Measurements from ENCODE around the gene PIGQ.

Gene PIGQ

GRCh38 chr16:535446-536405 is 34.0 kb upstream of the PIGQ start:
- H3K4me3 ChIP-seq (ENCODE audit: low read depth, low read length): no peak overlapping the region

DNA sequence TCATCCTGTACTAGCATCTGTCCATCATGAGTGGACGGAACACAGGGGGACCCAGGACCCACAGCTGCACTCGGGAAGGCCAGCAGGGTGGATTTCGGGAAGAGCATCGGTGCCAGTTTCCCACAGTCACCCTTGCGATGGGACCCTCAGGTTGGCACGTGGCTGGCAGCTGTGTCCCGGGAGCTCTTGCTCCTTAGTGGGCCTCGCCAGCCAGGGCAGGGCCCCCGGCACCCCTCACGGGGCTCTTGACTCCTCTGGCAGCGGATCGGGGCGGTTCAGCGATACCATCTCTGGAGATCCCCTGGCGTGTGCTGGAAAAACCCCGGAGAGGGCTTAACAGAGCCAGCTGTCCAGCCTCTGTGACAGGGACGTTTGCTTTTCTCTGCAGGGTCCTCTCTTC is 33.0 kb upstream of the PIGQ start:
- peaks cover 5% of the 10 kb centered on the region; the same call in 1 of the 2 replicates for H3K4me1 ChIP-seq (ENCODE audit: control insufficient read depth, insufficient read depth, low read length)
- no peak overlapping the region for H3K9ac ChIP-seq (ENCODE audit: low read length)
- H3K4me3 ChIP-seq (ENCODE audit: low read depth, low read length): no peak overlapping the region
- H3K27me3 ChIP-seq (ENCODE audit: control insufficient read depth, insufficient read depth, low read length): no peaks in the 10 kb centered on the region
- peaks cover 17% of the 10 kb centered on the region for H3K36me3 ChIP-seq (ENCODE audit: control insufficient read depth, insufficient read depth, low read length)
- H3K27ac ChIP-seq (ENCODE audit: low read depth, low read length): no peak overlapping the region
- no peaks in the 10 kb centered on the region for H3K9me3 ChIP-seq (ENCODE audit: control insufficient read depth, insufficient read depth, low read depth, low read length)

More at GRCh38 chr16:535446-536405, 34.0 kb upstream of the PIGQ start:
- Histone ChIP-seq H3K27me3 (ENCODE audit: control insufficient read depth, insufficient read depth, low read length) (no peaks in the 10 kb centered on the region), H3K27ac (ENCODE audit: low read depth, low read length) (0 out of 2 replicates have a peak overlapping the region, but pooled peaks have one; percentile 30), H3K9me3 (ENCODE audit: control insufficient read depth, insufficient read depth, low read depth, low read length) (no peaks in the 10 kb centered on the region), H3K36me3 (ENCODE audit: control insufficient read depth, insufficient read depth, low read length) (peaks cover 14% of the 10 kb centered on the region), H3K4me1 (ENCODE audit: control insufficient read depth, insufficient read depth, low read length) (peaks cover 5% of the 10 kb centered on the region; the same call in 1 of the 2 replicates), H3K9ac (ENCODE audit: low read length) (no peak overlapping the region)

DNA sequence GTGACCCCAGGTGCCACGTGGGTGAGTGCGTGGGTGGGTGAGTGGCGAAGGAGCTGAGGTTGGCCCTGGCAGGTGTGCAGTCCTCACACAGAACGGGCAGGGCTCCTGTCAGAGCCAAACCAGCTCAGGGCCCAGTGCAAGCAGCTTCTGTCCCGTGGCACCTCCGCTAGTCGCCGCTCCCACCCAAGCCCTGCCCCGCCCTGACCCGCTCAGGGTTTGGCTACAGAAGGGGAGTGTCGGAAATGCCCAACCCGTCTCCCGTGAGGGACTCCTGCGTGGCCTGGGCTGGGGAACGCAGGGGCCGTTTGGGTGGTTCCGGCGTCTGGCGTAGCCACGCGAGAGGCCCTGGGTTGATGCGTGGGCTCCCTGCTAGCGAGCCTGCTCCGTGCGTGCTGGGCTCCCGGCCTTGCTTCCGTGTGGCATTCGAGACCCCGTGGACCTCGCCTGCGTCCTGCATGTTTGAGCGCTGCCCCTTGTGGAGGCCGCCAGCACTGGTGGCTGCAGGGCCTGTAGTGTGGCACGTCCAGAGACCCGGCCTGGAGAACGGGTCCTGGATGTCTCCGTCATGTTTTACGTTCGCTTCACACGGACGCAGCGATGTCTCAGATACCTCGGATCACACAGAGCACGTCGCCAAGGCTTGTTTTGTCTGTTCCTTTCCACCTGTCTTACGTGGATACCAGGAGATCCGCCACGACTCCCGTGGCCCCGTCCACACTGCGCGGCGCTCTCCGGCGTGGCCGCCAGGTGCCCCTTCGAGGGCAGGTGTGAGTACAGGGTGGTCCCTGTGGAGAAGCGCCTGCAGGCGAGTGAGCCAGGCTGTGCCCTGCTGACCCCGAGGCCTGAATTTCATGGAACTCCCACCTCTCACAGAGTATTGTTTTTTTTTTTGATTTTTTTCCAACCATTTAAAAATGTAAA is 32.1 kb upstream of the PIGQ start:
- Histone ChIP-seq H3K4me3 (ENCODE audit: low read depth, low read length) (no peak overlapping the region), H3K27ac (ENCODE audit: low read depth, low read length) (no peak overlapping the region), H3K27me3 (ENCODE audit: control insufficient read depth, insufficient read depth, low read length) (no peaks in the 10 kb centered on the region), H3K4me1 (ENCODE audit: control insufficient read depth, insufficient read depth, low read length) (peaks cover 5% of the 10 kb centered on the region; the same call in 1 of the 2 replicates), H3K36me3 (ENCODE audit: control insufficient read depth, insufficient read depth, low read length) (peaks cover 17% of the 10 kb centered on the region), H3K9me3 (ENCODE audit: control insufficient read depth, insufficient read depth, low read depth, low read length) (no peaks in the 10 kb centered on the region), H3K9ac (ENCODE audit: low read length) (no peak overlapping the region)

DNA sequence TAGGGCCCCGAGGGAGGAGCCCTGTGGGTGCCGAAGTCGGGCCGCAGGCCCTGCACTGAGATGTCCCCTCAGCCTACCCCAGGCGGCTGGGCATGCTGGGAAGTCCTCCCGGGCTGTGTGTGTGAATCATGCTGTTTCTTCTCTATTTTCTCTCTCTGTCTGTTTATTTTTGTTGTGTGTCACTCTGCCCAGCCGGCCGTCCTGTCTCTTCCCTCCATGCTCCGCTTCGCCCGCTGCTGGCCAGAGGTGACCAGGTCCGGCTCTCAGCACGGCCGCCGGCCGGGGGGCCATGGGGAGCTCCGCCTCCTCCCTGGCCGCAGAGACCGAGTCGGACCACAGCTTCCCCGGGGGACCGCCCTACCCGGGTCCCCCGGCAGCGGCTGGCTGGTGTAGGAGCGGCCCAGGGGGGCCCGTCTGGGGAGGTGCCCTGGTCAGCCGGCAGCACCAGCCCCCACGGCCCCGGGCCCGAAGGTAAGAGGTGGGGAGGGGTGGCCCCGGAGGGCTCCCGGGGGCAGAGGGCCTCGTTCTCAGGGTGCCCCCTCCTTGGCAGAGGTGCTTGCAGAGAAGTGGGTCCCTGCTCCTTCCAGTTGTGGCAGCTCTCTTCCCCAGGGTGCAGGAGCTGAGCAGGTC is 29.8 kb upstream of the PIGQ start:
- H3K4me1 ChIP-seq (ENCODE audit: control insufficient read depth, insufficient read depth, low read length): no peaks in the 10 kb centered on the region
- H3K27ac ChIP-seq (ENCODE audit: low read depth, low read length): peak overlapping the region; percentile 11; the same call in 1 of the 2 replicates
- no peaks in the 10 kb centered on the region for H3K27me3 ChIP-seq (ENCODE audit: control insufficient read depth, insufficient read depth, low read length)
- H3K9ac ChIP-seq (ENCODE audit: low read length): no peak overlapping the region
- no peak overlapping the region for H3K4me3 ChIP-seq (ENCODE audit: low read depth, low read length)
- H3K36me3 ChIP-seq (ENCODE audit: control insufficient read depth, insufficient read depth, low read length): peaks cover 17% of the 10 kb centered on the region
- no peaks in the 10 kb centered on the region for H3K9me3 ChIP-seq (ENCODE audit: control insufficient read depth, insufficient read depth, low read depth, low read length)

- H3K27ac ChIP-seq (ENCODE audit: low read depth, low read length): no peak overlapping the region
- H3K9ac ChIP-seq (ENCODE audit: low read length): no peak overlapping the region
Observed at GRCh38 chr16:540645-541340, 29.0 kb upstream of the PIGQ start.

DNA sequence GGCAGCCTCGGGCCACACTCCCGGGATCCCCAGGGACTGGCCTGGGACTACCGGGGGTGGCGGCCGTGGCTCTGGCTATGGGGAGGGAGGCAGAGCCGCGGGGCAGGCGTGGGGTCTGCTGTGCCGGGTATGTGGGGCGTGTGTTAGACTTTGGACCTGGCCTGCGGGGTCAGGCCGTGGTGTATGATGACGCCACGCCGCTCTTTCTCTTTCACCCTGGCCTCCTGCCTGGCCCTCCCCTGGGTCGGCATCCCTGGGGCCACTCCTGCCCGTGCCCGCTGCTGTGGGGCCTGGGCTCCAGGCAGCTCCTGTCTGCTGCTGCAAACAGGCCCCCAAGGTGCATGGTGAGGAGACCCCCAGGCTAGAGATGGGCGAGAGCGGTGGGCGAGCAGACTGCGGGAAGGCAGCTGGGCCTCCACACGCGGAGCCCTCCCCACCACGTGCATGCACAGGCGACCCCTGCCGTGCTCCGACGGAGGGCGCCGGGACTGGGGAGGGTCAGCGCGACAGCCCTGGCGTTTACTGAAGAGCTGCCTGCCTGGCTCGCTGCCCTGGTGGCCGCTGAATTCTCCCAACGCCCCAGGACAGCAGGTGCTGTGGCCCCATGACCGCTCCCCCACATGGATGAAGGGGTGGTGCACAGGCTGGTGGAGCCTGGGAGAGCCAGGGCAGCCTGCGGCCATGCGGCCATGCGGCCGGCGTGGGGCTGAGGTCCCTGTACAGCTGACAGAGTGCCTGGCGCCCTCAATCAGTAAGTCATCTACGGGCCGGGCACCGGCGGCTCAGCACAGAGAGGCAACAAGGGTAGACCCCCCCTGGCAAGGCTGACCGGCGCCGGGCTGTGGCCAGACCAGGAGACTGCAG is 26.2 kb upstream of the PIGQ start:
- Histone ChIP-seq H3K9ac (ENCODE audit: low read length) (peak overlapping the region; percentile 4), H3K36me3 (ENCODE audit: control insufficient read depth, insufficient read depth, low read length) (peaks cover 15% of the 10 kb centered on the region), H3K27me3 (ENCODE audit: control insufficient read depth, insufficient read depth, low read length) (no peaks in the 10 kb centered on the region), H3K27ac (ENCODE audit: low read depth, low read length) (peak overlapping the region; percentile 14; the same call in 1 of the 2 replicates), H3K4me1 (ENCODE audit: control insufficient read depth, insufficient read depth, low read length) (no peaks in the 10 kb centered on the region), H3K9me3 (ENCODE audit: control insufficient read depth, insufficient read depth, low read depth, low read length) (no peaks in the 10 kb centered on the region), H3K4me3 (ENCODE audit: low read depth, low read length) (no peak overlapping the region)

More at GRCh38 chr16:540645-541340, 29.0 kb upstream of the PIGQ start:
- Histone ChIP-seq H3K4me1 (ENCODE audit: control insufficient read depth, insufficient read depth, low read length) (no peaks in the 10 kb centered on the region), H3K27me3 (ENCODE audit: control insufficient read depth, insufficient read depth, low read length) (no peaks in the 10 kb centered on the region), H3K4me3 (ENCODE audit: low read depth, low read length) (no peak overlapping the region), H3K9me3 (ENCODE audit: control insufficient read depth, insufficient read depth, low read depth, low read length) (no peaks in the 10 kb centered on the region), H3K36me3 (ENCODE audit: control insufficient read depth, insufficient read depth, low read length) (peaks cover 17% of the 10 kb centered on the region)

DNA sequence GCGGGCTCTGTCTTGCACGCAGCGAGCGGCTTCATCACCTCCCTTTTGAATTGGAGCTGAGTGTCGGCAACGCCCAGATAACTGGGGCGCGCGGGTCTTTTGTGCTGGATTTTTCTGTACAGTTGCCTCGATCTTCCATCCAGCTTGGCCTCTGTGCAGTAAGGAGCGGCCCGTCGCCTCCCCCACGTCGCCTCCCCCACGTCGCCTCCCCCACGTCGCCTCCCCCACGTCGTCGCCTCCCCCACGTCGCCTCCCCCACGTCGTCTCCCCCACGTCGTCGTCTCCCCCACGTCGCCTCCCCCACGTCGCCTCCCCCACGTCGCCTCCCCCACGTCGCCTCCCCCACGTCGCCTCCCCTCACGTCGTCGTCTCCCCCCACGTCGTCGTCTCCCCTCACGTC is 25.3 kb upstream of the PIGQ start:
- H3K4me1 ChIP-seq (ENCODE audit: control insufficient read depth, insufficient read depth, low read length): no peaks in the 10 kb centered on the region

DNA sequence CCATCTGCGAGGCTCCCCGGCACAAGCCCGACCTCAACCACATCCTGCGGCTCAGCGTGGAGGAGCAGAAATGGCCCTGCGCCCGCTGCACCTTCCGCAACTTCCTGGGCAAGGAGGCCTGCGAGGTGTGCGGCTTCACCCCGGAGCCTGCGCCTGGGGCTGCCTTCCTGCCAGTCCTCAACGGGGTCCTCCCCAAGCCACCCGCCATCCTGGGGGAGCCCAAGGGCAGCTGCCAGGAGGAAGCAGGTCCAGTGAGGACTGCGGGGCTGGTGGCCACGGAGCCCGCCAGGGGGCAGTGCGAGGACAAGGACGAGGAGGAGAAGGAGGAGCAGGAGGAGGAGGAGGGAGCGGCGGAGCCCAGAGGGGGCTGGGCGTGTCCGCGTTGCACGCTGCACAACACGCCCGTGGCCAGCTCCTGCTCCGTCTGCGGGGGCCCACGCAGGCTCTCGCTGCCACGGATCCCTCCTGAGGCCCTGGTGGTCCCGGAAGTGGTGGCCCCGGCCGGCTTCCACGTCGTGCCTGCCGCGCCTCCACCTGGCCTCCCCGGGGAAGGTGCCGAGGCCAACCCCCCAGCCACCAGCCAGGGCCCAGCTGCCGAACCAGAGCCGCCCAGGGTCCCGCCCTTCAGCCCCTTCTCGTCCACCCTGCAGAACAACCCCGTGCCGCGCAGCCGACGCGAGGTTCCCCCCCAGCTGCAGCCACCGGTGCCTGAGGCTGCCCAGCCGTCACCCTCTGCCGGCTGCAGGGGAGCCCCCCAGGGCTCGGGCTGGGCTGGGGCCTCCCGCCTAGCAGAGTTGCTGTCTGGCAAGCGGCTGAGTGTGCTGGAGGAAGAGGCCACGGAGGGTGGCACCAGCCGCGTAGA is 22.6 kb upstream of the PIGQ start:
- no peaks in the 10 kb centered on the region for H3K4me1 ChIP-seq (ENCODE audit: control insufficient read depth, insufficient read depth, low read length)
- H3K27me3 ChIP-seq (ENCODE audit: control insufficient read depth, insufficient read depth, low read length): no peaks in the 10 kb centered on the region
- H3K9me3 ChIP-seq (ENCODE audit: control insufficient read depth, insufficient read depth, low read depth, low read length): no peaks in the 10 kb centered on the region
- no peak overlapping the region for H3K9ac ChIP-seq (ENCODE audit: low read length)
- H3K36me3 ChIP-seq (ENCODE audit: control insufficient read depth, insufficient read depth, low read length): peaks cover 27% of the 10 kb centered on the region
- no peak overlapping the region for H3K27ac ChIP-seq (ENCODE audit: low read depth, low read length)
- H3K4me3 ChIP-seq (ENCODE audit: low read depth, low read length): no peak overlapping the region

More for the DNA sequence above, 25.3 kb upstream of the PIGQ start:
- H3K36me3 ChIP-seq (ENCODE audit: control insufficient read depth, insufficient read depth, low read length): peaks cover 19% of the 10 kb centered on the region
- H3K9me3 ChIP-seq (ENCODE audit: control insufficient read depth, insufficient read depth, low read depth, low read length): no peaks in the 10 kb centered on the region
- no peak overlapping the region for H3K9ac ChIP-seq (ENCODE audit: low read length)
- H3K27ac ChIP-seq (ENCODE audit: low read depth, low read length): no peak overlapping the region
- no peak overlapping the region for H3K4me3 ChIP-seq (ENCODE audit: low read depth, low read length)
- H3K27me3 ChIP-seq (ENCODE audit: control insufficient read depth, insufficient read depth, low read length): no peaks in the 10 kb centered on the region

GRCh38 chr16:548586-548985 is 21.2 kb upstream of the PIGQ start:
- Histone ChIP-seq H3K27ac (ENCODE audit: low read depth, low read length) (no peak overlapping the region), H3K36me3 (ENCODE audit: control insufficient read depth, insufficient read depth, low read length) (peaks cover 36% of the 10 kb centered on the region), H3K9me3 (ENCODE audit: control insufficient read depth, insufficient read depth, low read depth, low read length) (no peaks in the 10 kb centered on the region), H3K9ac (ENCODE audit: low read length) (no peak overlapping the region), H3K4me1 (ENCODE audit: control insufficient read depth, insufficient read depth, low read length) (no peaks in the 10 kb centered on the region), H3K27me3 (ENCODE audit: control insufficient read depth, insufficient read depth, low read length) (no peaks in the 10 kb centered on the region), H3K4me3 (ENCODE audit: low read depth, low read length) (no peak overlapping the region)

All from HUES6 (cell line).